K562 (cell line): ENCODE data around the gene FOXL3. TPM values are rescaled to one million over a fixed set of nuclear protein-coding genes. Genes with fewer than 3 reads are reported as not detected.

ENCODE experiments used
- ATAC-seq: fragments of 200-7000 bp; cut with Tn5 transposase; 3 replicates; pipeline ENCODE4 v1.9.1; 2020; ENCODE audit warnings: moderate library complexity
- BruUV-seq: library from RNA; stranded (reverse); fragments of 400-500 nt; replicated peaks from 2 replicates; lab custom pipeline; 2021; lab: Mats Ljungman, UMichigan
- CTCF ChIA-PET: fragments of 300-600 bp; formaldehyde crosslinking; extraction: SDS; loops from one replicate; lab custom pipeline; 2021; ENCODE audit warnings: low intra/inter-chr PET ratio; lab: Yijun Ruan, JAX
- POLR2A ChIA-PET: fragments of 300-600, 350-650 bp; sonication (Branson Sonifier 250); formaldehyde crosslinking; extraction: SDS; loops from one replicate; lab custom pipeline; 2021; ENCODE audit warnings: antibody characterized with exemption, inconsistent platforms; lab: Yijun Ruan, JAX
- DNase-seq, 4 experiments: peaks; one replicate each; pipeline versions ENCODE4 v3.0.0 to v3.0.0-alpha.2; 2011 to 2018; ENCODE audit warnings: low spot score in 3 of 4, mixed read lengths in 3 of 4; ENCODE audit errors: extremely low read depth in 1 of 4
- FAIRE-seq: peaks from 2 replicates; lab custom pipeline; 2011; peaks lifted over from hg19 to GRCh38; lab: Jason Lieb, UNC
- H2AFZ ChIP-seq: 2 replicates; pipeline ENCODE4 v1.6.0; 2011; ENCODE audit warnings: low read depth, low read length, control low read depth, inconsistent platforms
- H3K27ac ChIP-seq: fragments of 200-600 bp; 3 replicates; pipeline ENCODE4 v1.8.0; 2011; ENCODE audit warnings: low read depth, mild to moderate bottlenecking, control low read depth, inconsistent platforms, low read length, moderate library complexity, mixed read lengths; ENCODE audit errors: extremely low read depth
- H3K27me3 ChIP-seq, 2 experiments: fragments of 300-600 bp in 1 of 2; 2 replicates in 1 of 2; 3 replicates in 1 of 2; pipeline versions ENCODE4 v1.6.0 to v1.8.0; 2011; ENCODE audit warnings: inconsistent platforms in 2 of 2, low read length in 2 of 2, mild to moderate bottlenecking in 1 of 2, mixed read lengths in 1 of 2, moderate library complexity in 1 of 2; ENCODE audit not compliant: control insufficient read depth in 2 of 2, insufficient read depth in 2 of 2
- H3K36me3 ChIP-seq: fragments of 300-600 bp; 3 replicates; pipeline ENCODE4 v1.8.0; 2011; ENCODE audit warnings: mild to moderate bottlenecking, low read length, inconsistent platforms; ENCODE audit not compliant: control insufficient read depth, insufficient read depth
- H3K4me1 ChIP-seq, 2 experiments: fragments of 200-600 bp in 1 of 2; replicated peaks in 1 of 2; 2 replicates in 1 of 2; 3 replicates in 1 of 2; pipeline versions ENCODE4 v1.5.1 to v1.8.0; 2011; ENCODE audit warnings: inconsistent platforms in 2 of 2, low read length in 2 of 2, mild to moderate bottlenecking in 1 of 2, mixed read lengths in 1 of 2, moderate library complexity in 1 of 2; ENCODE audit not compliant: control insufficient read depth in 2 of 2, insufficient read depth in 2 of 2
- H3K4me2 ChIP-seq: 2 replicates; pipeline ENCODE4 v1.6.1; 2011; ENCODE audit warnings: low read length, control low read depth, inconsistent platforms, mixed read lengths; ENCODE audit not compliant: insufficient read depth
- H3K4me3 ChIP-seq: fragments of 200-600 bp; sonication (generic), shearing (Covaris generic); 2 replicates; pipeline ENCODE4 v1.5.1; 2016; ENCODE audit warnings: control low read depth, inconsistent platforms
- H3K79me2 ChIP-seq: fragments of 200-600 bp; 3 replicates; pipeline ENCODE4 v1.8.0; 2011; ENCODE audit warnings: low read length, inconsistent platforms; ENCODE audit not compliant: control insufficient read depth, insufficient read depth
- H3K9ac ChIP-seq, 2 experiments: 2 replicates each; pipeline versions ENCODE4 v1.6.0 to v1.6.1; 2011; ENCODE audit warnings: low read depth in 2 of 2, low read length in 2 of 2, control low read depth in 1 of 2, inconsistent platforms in 1 of 2, mild to moderate bottlenecking in 1 of 2, mixed read lengths in 1 of 2; ENCODE audit not compliant: insufficient read depth in 1 of 2
- H3K9me1 ChIP-seq: one replicate; pipeline ENCODE4 v1.6.0; 2011; ENCODE audit warnings: inconsistent platforms, mild to moderate bottlenecking, low read length, moderate library complexity; ENCODE audit not compliant: control insufficient read depth, insufficient read depth
- H3K9me3 ChIP-seq: replicated peaks from 2 replicates; pipeline ENCODE4 v1.5.1; 2011; ENCODE audit warnings: low read depth, low read length, inconsistent platforms; ENCODE audit not compliant: control insufficient read depth, insufficient read depth
- H4K20me1 ChIP-seq: replicated peaks from 2 replicates; pipeline ENCODE4 v1.6.1; 2011; ENCODE audit warnings: low read length, inconsistent platforms, mixed read lengths; ENCODE audit not compliant: control insufficient read depth, insufficient read depth
- ARID3B ChIP-seq: fragments of 250-450 bp; sonication (Bioruptor Pico); IDR thresholded peaks from 2 replicates; pipeline ENCODE4 v1.4.0; 2020; ENCODE audit warnings: borderline replicate concordance
- CHCHD3 ChIP-seq: fragments of 250-450 bp; sonication (Bioruptor Pico); IDR thresholded peaks from 2 replicates; pipeline ENCODE4 v2.1.2; 2022; ENCODE audit warnings: mild to moderate bottlenecking
- KAT7 ChIP-seq: sonication (generic); formaldehyde crosslinking; IDR thresholded peaks from 2 replicates; pipeline ENCODE4 v1.8.0; 2022; ENCODE audit warnings: missing genetic modification reagents, mild to moderate bottlenecking, borderline replicate concordance
- KLF6 ChIP-seq: fragments of 250-450 bp; sonication (Bioruptor Pico); IDR thresholded peaks from 2 replicates; pipeline ENCODE4 v1.4.0; 2020; ENCODE audit warnings: mild to moderate bottlenecking, moderate library complexity, borderline replicate concordance
- LCOR ChIP-seq: sonication (generic); formaldehyde crosslinking; IDR thresholded peaks from 2 replicates; pipeline ENCODE4 v1.8.0; 2022; ENCODE audit warnings: mild to moderate bottlenecking, missing genetic modification reagents
- NFXL1 ChIP-seq: fragments of 450-650 bp; formaldehyde crosslinking; IDR thresholded peaks from 2 replicates; pipeline ENCODE4 v1.4.0; 2021; ENCODE audit warnings: mild to moderate bottlenecking
- RERE ChIP-seq: sonication (generic); formaldehyde crosslinking; IDR thresholded peaks from 2 replicates; pipeline ENCODE4 v1.8.0; 2023; ENCODE audit warnings: missing genetic modification reagents, mild to moderate bottlenecking, borderline replicate concordance
- ZNF121 ChIP-seq: sonication (generic); formaldehyde crosslinking; conservative IDR thresholded peaks from 2 replicates; pipeline ENCODE4 v1.8.0; 2022; ENCODE audit warnings: missing genetic modification reagents
- ZNF589 ChIP-seq: fragments of 200-800 bp; sonication (Bioruptor generic); IDR thresholded peaks from 2 replicates; pipeline ENCODE4 v1.6.1; 2016; ENCODE audit warnings: low read depth, missing genetic modification characterization, missing compliant biosample characterization
- WGBS: fragments of 100-300 bp; shearing (Covaris generic); methylation state at CpG from one replicate; pipeline ENCODE4 v1.1.6; 2016; ENCODE audit warnings: low coverage, mixed read lengths; ENCODE audit not compliant: insufficient coverage; ENCODE audit errors: missing lambda C conversion rate; 5-methylcytosine and 5-hydroxymethylcytosine counted together
- in situ Hi-C: fragments of 300-500 bp; cut with MboI; formaldehyde crosslinking; loops from 4 replicates; pipeline ENCODE4 v1.15.0; 2018; ENCODE audit warnings: inconsistent platforms, mixed read lengths
- intact Hi-C: fragments of 100-400 bp; cut with micrococcal nuclease; formaldehyde crosslinking; loops from 2 replicates; pipeline ENCODE4 v1.14.2; 2022
- polyA plus RNA-seq, 8 experiments: library from polyadenylated mRNA; depleted of rRNA in 4 of 8; stranded (reverse) in 5 of 8; unstranded in 3 of 8; fragments of >200 nt; fragmentation: Nextera tagmentation in 2 of 8; fragmentation: Illumina TruSeq in 1 of 8; extraction: Ambion mirVana in 2 of 8; extraction: Trizol in 1 of 8; gene quantifications; 2 replicates each; pipeline versions ENCODE4 v1.2.1 to v1.2.3, GENCODE V29; 2011 to 2014; ENCODE audit warnings: inconsistent platforms in 1 of 8, missing spikeins in 1 of 8
- total RNA-seq, 7 experiments: library from RNA; depleted of rRNA in 6 of 7; stranded (reverse); fragments of >200 nt in 6 of 7; fragmentation: Illumina TruSeq in 2 of 7; extraction: Trizol in 2 of 7; gene quantifications; 2 replicates each; pipeline versions ENCODE4 v1.2.1 to v1.2.3, GENCODE V29; 2011 to 2021; ENCODE audit warnings: low replicate concordance in 1 of 7
- TF ChIP-seq, protein P1 (sequence below): fragments of 450-650 bp; formaldehyde crosslinking; IDR thresholded peaks from 2 replicates; pipeline ENCODE4 v1.4.0; 2020; ENCODE audit warnings: mild to moderate bottlenecking, moderate library complexity
- TF ChIP-seq, protein P2 (sequence below): fragments of 250-450 bp; sonication (Bioruptor Pico); IDR thresholded peaks from 2 replicates; pipeline ENCODE4 v1.5.0; 2021

FOXL3 gene
- total and polyA plus RNA-seq, 9 of the 15 experiments (the other 6 are each of a cell fraction or from before 2014, with no cell fraction given), result not detected

GRCh38 chr7:291373-292092 is 1.6 kb downstream of the FOXL3 start (continued):
- no peak for TF ChIP-seq NFXL1
- no peak for TF ChIP-seq CHCHD3 (CRISPR knock-in tag)
- no peak for TF ChIP-seq ARID3B (CRISPR knock-in tag)
- TF ChIP-seq KAT7 (CRISPR knock-in tag), result no peak

- no peaks in the 10 kb centered on the region for H3K9me1 ChIP-seq
- ChIA-PET CTCF (no interaction called here), POLR2A (interaction anchor here (0.6 kb wide), 1 partner anchor 9 kb away, joined by 4 read pairs; no protein-coding TSS in a partner anchor)
- peaks cover 38 to 86% of the 10 kb centered on the region in 2 experiments for H3K27me3 ChIP-seq
- H4K20me1 ChIP-seq, result no peaks in the 10 kb centered on the region; the same call in 1 of the 2 replicates
- no peak overlapping the region for H3K4me2 ChIP-seq
- intact Hi-C loops (no loop called here), in situ Hi-C loops (no loop called here)
- H3K4me3 ChIP-seq, result no peak overlapping the region
- BruUV-seq, result no TSS peak
- WGBS, result 2% methylated on average over 7 of the region's 7 CpGs
- H3K9me3 ChIP-seq, result no peaks in the 10 kb centered on the region
- H2AFZ ChIP-seq, result no peak overlapping the region
- FAIRE-seq, result no peak
- no peak for DNase-seq
- no peak overlapping the region for H3K9ac ChIP-seq
- no peaks in the 10 kb centered on the region for H3K79me2 ChIP-seq
- H3K36me3 ChIP-seq, result no peaks in the 10 kb centered on the region
- H3K4me1 ChIP-seq, result peaks cover 0 to 14% of the 10 kb centered on the region in 2 experiments; a peak in 2 of 5 replicates
- no peak for ATAC-seq
- H3K27ac ChIP-seq, result no peak overlapping the region
- TF ChIP-seq, protein P1, sequence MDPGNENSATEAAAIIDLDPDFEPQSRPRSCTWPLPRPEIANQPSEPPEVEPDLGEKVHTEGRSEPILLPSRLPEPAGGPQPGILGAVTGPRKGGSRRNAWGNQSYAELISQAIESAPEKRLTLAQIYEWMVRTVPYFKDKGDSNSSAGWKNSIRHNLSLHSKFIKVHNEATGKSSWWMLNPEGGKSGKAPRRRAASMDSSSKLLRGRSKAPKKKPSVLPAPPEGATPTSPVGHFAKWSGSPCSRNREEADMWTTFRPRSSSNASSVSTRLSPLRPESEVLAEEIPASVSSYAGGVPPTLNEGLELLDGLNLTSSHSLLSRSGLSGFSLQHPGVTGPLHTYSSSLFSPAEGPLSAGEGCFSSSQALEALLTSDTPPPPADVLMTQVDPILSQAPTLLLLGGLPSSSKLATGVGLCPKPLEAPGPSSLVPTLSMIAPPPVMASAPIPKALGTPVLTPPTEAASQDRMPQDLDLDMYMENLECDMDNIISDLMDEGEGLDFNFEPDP (CRISPR knock-in tag), result no peak
- TF ChIP-seq LCOR, result no peak
- TF ChIP-seq ZNF589 (CRISPR knock-in tag), result no peak
- no peak for TF ChIP-seq ZNF121 (CRISPR knock-in tag)
- no peak for TF ChIP-seq RERE
- TF ChIP-seq KLF6 (CRISPR knock-in tag), result no peak
- TF ChIP-seq, protein P2, sequence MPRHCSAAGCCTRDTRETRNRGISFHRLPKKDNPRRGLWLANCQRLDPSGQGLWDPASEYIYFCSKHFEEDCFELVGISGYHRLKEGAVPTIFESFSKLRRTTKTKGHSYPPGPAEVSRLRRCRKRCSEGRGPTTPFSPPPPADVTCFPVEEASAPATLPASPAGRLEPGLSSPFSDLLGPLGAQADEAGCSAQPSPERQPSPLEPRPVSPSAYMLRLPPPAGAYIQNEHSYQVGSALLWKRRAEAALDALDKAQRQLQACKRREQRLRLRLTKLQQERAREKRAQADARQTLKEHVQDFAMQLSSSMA (CRISPR knock-in tag), result no peak
Measured at GRCh38 chr7:292226-292625, 2.3 kb downstream of the FOXL3 start.
